Stimulated activated CD4-positive, alpha-beta T cell treated with anti-CD3 and anti-CD28 coated beads, Interleukin-15, amount 100 ng/mL, for 48 hours (primary cell): ENCODE results near the gene SH3RF3.

Source experiments
- DNase-seq, 2 donors: peaks; one replicate each; pipeline ENCODE4 v3.0.0-alpha.2; 2020; ENCODE audit warnings: low read depth in 2 of 2

SH3RF3 gene

DNA sequence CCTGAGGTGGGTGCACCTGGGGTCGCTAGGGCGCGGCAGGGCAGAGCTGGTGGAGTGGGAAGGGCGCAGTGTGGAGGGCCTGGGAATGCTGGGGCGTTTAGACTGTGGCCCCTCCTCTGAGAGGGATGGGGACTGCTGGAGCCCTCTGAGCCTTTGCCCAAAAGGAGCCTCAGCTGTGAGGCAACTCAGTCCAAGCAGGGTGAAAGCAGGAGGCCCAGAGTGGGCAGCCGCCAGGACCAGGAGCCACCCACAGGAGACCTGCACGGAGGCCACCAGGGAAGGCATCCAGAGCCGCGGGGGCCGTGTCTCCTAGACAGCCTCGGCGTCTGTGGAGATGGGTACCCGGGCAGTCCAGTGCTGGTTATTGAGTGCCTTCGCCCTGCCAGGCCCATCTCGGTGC is 369.9 kb downstream of the SH3RF3 start:
- no peak for DNase-seq

DNA sequence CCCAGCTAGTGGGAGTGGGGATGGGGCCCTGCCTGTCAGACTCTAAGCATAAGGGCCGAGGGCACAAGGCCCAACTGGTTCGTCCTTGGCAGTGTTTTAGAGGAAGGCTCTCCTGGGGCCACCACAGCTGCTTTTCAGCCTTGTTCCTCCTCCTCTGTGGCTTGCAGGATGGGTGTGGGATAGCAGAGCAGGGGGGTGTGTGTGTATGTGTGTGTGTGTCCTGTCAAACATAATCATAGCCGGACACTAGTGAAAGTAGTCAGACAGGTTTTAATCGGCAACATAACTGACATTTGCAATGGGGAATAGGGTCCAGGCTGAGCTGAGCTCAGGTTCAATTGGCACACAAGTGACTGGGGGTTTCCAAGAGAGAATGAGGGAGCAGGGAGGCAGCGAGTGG is 370.6 kb downstream of the SH3RF3 start:
- DNase-seq: no peak

GRCh38 chr2:109500910-109501309 is 371.9 kb downstream of the SH3RF3 start:
- no peak for DNase-seq

GRCh38 chr2:109501461-109501860 is 372.5 kb downstream of the SH3RF3 start:
- no peak for DNase-seq

DNA sequence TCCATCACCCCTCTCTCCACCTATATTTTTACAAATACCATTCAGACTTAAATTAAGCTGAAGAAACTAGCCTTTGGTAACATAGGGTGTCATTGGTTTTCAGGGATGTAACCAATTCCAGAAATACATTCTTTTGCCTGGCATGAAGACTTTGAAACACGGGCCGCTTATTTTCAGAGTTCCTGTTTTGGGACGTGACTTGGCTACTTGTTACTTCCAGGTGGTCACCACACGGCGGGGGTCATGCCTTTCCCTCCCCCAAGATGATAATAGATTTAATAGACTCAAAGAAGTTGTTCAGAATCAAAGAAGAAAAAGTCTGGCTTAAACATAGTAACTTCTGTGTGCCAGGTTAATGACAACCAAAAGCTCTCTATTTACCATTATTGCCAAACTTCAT is 374.2 kb downstream of the SH3RF3 start:
- no peak for DNase-seq

DNA sequence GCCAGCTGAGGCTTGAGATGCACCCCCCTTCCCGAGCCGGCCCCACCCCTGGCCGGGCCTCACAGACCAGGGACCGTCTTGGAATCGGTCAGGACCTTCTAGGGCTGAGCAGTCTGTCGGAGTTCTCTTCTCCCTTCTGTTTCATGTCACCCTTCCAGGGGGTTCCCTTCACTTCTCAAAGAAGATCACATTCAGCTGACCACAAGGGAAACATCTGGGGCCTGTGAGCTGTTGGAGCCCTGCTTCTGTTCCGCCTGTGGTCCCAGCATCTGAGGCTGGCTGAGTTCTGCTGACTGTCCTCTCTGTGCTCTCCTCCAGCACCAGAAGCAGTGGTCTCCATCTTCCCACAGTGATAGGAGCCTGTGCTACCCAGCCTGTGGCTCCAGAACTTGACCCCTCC is 378.2 kb downstream of the SH3RF3 start:
- DNase-seq: no peak

- no peak for DNase-seq
Observed at GRCh38 chr2:109507828-109508227, 378.8 kb downstream of the SH3RF3 start.

DNA sequence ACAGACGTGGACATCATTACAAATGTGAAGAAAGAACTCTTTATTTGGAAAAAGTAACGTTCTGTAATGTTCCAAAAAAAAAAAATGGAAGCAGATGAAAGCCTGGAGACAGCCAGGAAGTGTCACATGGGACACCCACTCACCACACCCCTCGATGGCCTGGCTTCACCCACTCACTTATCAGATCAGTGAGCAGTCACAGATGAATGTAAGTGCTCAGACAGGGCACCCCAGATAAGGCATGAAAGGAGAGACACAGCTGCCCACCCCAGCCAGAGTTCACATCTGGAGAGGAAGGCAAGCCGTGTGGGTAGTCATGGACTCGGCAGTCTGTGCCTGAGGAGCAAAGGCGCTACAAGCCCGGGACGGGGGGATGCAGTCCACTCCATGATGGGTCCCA is 379.6 kb downstream of the SH3RF3 start:
- no peak for DNase-seq

- DNase-seq: peak; percentile 47 to 64
Observed at GRCh38 chr2:109510136-109511028, 381.4 kb downstream of the SH3RF3 start.

DNA sequence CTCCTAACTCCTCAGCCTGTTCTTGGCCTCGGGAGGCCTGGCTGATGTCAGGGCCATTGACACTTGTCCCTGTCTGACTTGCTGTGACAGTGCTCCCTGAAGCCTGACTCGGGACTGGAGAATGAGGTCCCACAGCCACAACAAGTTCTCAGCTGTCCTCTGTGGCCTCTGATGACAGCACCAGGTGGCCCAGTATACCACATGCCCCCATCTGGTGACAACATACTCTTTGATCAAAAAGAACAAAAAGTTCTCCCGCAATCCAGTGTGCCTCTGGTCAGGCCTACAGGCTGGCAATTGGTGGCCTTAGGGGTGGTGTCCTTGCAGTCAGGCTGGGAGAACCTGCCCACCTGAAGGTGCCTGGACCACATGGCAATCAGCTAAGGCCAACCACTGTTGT is 382.2 kb downstream of the SH3RF3 start:
- DNase-seq: no peak

DNA sequence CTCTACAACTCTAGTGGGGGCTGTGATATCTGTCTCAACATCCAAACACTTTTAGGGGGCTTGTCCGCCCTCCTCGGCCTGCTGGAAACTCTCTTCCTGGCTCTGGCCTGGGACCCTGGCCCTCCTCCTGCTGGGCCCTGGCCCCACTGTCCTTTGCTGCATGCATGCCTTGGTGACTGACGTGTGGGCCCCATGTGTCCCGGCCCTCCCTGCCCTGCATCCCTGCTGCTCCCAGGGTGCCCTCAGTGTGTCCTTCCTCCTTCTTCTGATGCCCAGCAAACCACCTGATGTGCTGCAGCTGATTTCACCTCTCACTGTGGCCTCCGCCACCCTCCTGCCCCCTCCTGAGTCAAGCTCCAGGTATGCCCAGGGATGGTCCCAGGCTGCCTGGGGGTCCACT is 383.1 kb downstream of the SH3RF3 start:
- DNase-seq: no peak

DNA sequence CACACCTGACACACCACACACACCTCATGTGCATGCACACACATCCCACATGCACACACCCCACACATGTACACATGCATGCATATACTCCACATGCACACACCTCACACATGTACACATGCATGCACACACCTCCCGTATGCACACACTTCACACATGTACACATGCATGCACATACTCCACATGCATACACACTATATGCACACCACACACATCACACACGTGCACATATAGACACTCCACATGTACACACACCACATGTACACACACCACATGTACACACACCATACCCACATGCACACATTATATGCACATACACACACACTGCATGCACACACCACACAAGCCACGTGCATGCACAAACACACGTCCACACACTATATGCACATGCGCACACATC is 384.2 kb downstream of the SH3RF3 start:
- DNase-seq: no peak

GRCh38 chr2:109513749-109514588 is 385.0 kb downstream of the SH3RF3 start:
- DNase-seq: no peak

DNA sequence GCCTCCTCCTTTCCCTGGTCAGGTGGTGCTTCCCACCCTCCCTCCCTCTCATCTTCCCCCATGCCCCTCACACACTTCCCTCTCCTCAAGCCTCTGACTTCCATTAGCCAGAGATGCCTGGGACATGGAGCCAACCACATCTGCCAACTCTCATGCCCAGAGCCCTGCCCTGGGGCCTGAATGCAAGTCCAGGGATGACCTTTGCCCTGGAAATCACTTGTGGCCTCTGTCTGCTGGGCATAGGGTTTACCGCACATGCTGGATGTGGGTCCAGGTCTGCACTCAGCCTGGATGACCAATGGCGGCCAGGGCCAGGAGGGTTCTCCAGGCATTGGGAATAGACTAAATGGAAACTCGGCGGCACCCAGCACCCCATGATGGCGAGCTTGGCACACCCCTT is 385.9 kb downstream of the SH3RF3 start:
- DNase-seq: no peak

- DNase-seq: no peak
Observed at GRCh38 chr2:109516445-109517117, 387.6 kb downstream of the SH3RF3 start.

DNA sequence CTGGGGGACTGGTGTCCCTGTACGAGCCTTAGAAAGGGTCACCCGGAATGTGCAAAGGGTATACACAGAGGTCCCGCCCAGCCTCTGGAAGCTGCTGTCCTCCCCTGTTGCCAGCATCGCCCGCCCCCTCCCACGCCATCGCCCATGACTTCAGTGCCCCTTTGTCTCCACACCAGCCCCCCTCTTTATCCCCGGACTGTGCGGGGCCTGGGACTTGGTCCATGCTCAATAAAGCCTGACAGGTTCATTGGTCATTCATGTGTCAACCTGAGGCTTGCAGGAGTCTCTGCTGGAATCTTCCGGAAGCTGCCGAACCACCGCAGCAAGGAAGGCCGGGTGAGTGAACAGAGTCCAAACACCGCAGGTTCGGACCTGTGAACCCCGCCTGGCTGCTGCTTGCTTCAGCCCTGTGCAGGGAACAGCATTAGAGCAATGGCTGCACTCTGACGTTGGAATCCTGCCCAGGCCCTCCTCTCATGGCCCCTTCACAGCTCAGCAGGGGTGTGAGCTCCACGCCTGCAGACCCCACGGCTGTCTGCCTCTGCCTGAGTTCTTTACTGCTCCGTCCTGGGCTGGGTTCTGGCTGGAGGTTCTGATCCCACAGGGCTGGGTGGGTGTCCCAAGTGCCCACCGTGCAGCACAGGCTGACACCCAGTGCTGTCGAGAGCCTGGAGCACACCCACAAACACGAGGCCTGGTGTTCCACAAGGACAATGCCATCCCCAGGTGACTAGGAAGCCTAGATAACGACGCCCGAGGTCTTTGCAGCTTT is 388.3 kb downstream of the SH3RF3 start:
- DNase-seq: no peak

DNA sequence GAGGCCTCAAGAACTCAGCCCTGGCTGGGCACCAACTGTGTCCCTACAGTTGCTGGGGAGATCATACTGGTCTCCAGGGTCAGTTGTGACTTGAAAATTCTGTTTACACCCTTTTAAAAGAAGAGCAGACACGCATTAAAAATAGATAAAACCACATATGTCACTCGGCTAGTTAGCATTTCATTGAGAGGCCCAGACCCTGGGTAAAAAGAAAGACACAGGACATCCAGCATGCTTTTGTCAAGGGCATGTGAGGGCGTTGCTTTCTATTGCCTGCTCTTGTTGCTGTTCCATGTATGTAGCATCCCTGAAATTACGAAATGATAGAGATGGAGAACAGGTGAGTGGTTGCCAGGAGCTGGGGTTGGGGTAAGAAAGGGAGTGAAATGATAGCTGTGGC is 390.5 kb downstream of the SH3RF3 start:
- DNase-seq: no peak

DNA sequence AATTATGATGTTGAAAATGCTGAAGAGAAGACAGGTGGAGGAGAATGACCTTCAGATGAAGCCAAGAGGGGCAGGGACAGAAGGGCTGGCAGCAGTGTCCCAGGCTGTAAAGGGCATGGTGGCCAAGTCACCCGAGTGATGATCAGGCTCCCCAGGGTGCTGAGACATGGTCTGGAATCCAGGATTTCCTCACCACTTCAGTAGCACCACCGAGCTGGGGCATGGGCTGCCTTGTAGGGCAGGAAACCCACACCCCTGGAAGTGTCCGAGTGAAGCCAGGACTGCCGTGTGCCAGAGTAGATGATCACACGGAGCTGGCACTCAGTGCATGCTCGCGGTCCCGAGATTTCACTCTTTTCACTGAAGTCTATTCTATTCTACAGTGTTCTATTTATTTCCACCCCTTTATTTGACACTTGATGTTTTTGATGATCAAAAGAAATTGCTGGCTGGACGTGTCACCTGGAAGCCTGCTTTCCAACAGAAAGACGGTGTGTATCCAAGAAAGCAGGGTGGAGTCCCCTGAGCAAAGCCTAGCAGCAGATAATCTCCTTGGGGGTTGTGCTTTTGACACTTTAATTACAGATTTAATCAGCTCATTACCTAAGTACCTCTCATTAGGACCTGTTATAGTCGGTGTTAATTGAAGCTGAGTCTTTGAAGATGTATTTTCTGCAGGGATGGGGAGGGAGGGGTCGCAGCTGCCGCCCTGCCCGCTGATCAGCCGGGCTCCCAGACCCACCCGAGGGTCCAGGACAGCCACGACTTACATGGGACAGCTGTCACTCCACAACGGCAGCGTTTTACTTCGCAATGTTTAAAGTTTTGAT is 392.4 kb downstream of the SH3RF3 start:
- DNase-seq: no peak

DNA sequence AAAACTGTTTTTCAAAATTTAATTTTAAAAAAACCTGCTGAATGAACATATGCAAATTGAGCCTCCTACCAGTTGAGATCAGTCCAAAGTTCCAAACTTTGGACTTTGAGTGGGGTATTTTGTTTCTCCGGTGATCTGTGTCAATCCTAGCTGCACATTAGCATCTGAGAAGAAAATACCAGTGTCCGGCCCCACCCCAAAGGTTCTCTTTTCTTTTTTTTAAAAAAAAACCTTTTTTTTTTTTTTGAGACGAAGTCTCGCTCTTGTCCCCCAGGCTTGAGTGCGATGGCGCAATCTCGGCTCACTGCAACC is 393.0 kb downstream of the SH3RF3 start:
- DNase-seq: no peak

DNA sequence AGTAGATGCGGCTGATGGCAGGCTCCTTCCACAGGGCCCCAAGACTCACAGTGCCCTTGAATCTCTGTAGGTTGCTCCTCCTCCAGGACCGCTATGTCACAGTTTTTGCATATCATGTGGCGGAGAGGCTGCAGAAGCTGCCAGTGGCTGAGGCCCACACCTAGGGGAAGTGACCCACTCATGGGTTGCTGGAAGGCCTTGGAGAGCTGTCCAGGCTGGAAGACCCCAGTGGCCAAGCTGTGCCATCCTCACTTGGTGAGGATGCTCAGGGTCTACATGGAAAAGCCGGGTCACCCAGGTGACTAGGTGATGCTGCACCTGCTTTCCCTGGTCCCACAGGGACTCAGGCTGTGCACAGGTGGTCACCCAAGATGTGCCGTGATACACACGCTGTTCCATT is 394.1 kb downstream of the SH3RF3 start:
- DNase-seq: no peak
